Ascending aorta (tissue), 2 donors: ENCODE data around the gene CCR5. TPM values are rescaled to one million over a fixed set of nuclear protein-coding genes. Genes with fewer than 3 reads are reported as not detected.

Source experiments
- DNase-seq, 2 donors: peaks; one replicate each; pipeline ENCODE4 v3.0.0-alpha.2; 2019; ENCODE audit warnings: low spot score in 2 of 2
- H3K27ac ChIP-seq, 2 donors: fragments of 200-600 bp; sonication (generic); one replicate each; pipeline ENCODE4 v1.5.1; 2016 to 2017; ENCODE audit warnings: mild to moderate bottlenecking in 1 of 2
- H3K27me3 ChIP-seq: fragments of 200-600 bp; sonication (generic); one replicate; pipeline ENCODE4 v1.5.1; 2017
- H3K36me3 ChIP-seq, 2 donors: fragments of 200-600 bp; sonication (generic); one replicate each; pipeline ENCODE4 v1.5.1; 2016
- H3K4me1 ChIP-seq, 2 donors: fragments of 200-600 bp; sonication (generic); one replicate each; pipeline ENCODE4 v1.5.1; 2016 to 2017; ENCODE audit warnings: mild to moderate bottlenecking in 1 of 2
- H3K4me3 ChIP-seq, 2 donors: fragments of 200-600 bp; sonication (generic); one replicate each; pipeline ENCODE4 v1.5.1; 2016 to 2017; ENCODE audit warnings: mild to moderate bottlenecking in 1 of 2
- H3K9me3 ChIP-seq, 2 donors: fragments of 200-600 bp; sonication (generic); one replicate each; pipeline ENCODE4 v1.5.1; 2016
- CTCF ChIP-seq, 3 experiments: fragments of 200-600 bp in 2 of 3; fragments of 450-650 bp in 1 of 3; sonication (generic) in 2 of 3; IDR thresholded peaks; one replicate each; pipeline ENCODE4 v1.5.1; 2016 to 2019; ENCODE audit warnings: antibody characterized with exemption in 3 of 3, mild to moderate bottlenecking in 1 of 3, moderate library complexity in 1 of 3
- intact Hi-C: fragments of 100-400 bp; cut with DNase I; formaldehyde crosslinking; loops from one replicate; pipeline ENCODE4 v1.15.1; 2023
- total RNA-seq: library from RNA; depleted of rRNA; stranded (reverse); fragments of >200 nt; gene quantifications from one replicate; pipeline ENCODE4 v1.1.0, GENCODE V29; 2016

CCR5 gene
- total RNA-seq, 1 donor from 2014 or later, result not detected

GRCh38 chr3:46422617-46423016, 51.9 kb downstream of the CCR5 start:
- Histone ChIP-seq H3K4me3 (no peak overlapping the region), H3K27ac (no peak overlapping the region), H3K9me3 (no peaks in the 10 kb centered on the region), H3K27me3 (no peaks in the 10 kb centered on the region), H3K36me3 (no peaks in the 10 kb centered on the region), H3K4me1 (no peaks in the 10 kb centered on the region)
- intact Hi-C loops, result no loop called here
- no peak for DNase-seq
- TF ChIP-seq CTCF (IDR thresholded peaks at IDR 0.05), result no peak

DNA sequence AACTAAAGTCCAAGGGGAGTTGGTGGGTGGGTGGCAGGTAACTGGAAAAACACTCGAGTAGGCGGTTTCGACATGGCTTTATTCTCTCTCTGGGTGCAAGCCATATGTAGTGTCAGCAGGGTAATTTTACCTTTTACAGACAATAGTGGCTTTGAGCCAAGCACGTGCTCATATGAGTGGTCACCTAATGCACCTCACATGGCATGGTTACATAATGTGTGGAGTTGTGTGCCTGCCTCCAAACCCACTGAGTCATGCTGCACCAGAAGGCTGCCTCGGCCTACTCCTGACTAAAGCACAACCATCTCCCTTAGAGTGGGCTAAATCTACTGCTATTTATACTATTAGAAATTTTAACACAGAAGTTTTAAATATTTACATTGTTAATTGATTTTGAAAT, 52.8 kb downstream of the CCR5 start:
- no peaks in the 10 kb centered on the region for H3K4me1 ChIP-seq
- H3K27ac ChIP-seq, result no peak overlapping the region
- intact Hi-C loops, result no loop called here
- no peaks in the 10 kb centered on the region for H3K27me3 ChIP-seq
- no peak overlapping the region for H3K4me3 ChIP-seq
- H3K9me3 ChIP-seq, result no peaks in the 10 kb centered on the region
- H3K36me3 ChIP-seq, result no peaks in the 10 kb centered on the region
- no peak for DNase-seq
- TF ChIP-seq CTCF (IDR thresholded peaks at IDR 0.05), result no peak

Other genes starting within 250 kb of the CCR5 start
- 10.2 TPM for gene CCR1, start 162.6 kb upstream of the CCR5 start, total RNA-seq
- gene CCR3, start 128.5 kb upstream of the CCR5 start, total RNA-seq, result not detected
- 0.11 TPM for gene CCR2, start 16.8 kb upstream of the CCR5 start, total RNA-seq
- not detected for gene CCRL2, start 36.3 kb downstream of the CCR5 start, total RNA-seq
- 1.4 TPM for gene LTF, start 94.0 kb downstream of the CCR5 start, total RNA-seq
- gene RTP3, start 127.0 kb downstream of the CCR5 start, total RNA-seq, result not detected
- not detected for gene LRRC2, start 195.4 kb downstream of the CCR5 start, total RNA-seq
- not detected for gene FAM240A, start 241.6 kb downstream of the CCR5 start, total RNA-seq